DMS53 treated with DMSO at 0.1 percent for 48 hours (cell line): ENCODE data around the gene GLI1.
"Not testable (repeated sequence)": the region's sequence is repeated elsewhere in the genome, so short reads cannot be mapped to it uniquely, and the experiment has no call there.

Experiments
- DNase-seq: peaks from one replicate; lab custom pipeline; 2025; ENCODE audit not compliant: unreplicated experiment; lab: John Stamatoyannopoulos, UW

Gene GLI1

GRCh38 chr12:57475271-57476161, 15.9 kb downstream of the GLI1 start:
- DNase-seq, result peak; percentile 37

GRCh38 chr12:57476162-57476992, 16.8 kb downstream of the GLI1 start:
- no peak for DNase-seq

GRCh38 chr12:57476993-57477709, 17.6 kb downstream of the GLI1 start:
- no peak for DNase-seq

- no peak for DNase-seq
Measured at GRCh38 chr12:57477710-57478681, 18.4 kb downstream of the GLI1 start.

- no peak for DNase-seq
Measured at GRCh38 chr12:57479043-57479375, 19.4 kb downstream of the GLI1 start.

GRCh38 chr12:57479376-57480115, 20.0 kb downstream of the GLI1 start, which contains the start of gene ARHGAP9:
TSS of gene ARHGAP9 (minus strand) at chr12:57479866. CDS start at chr12:57479406, 460 bp downstream.
- DNase-seq, result no peak

GRCh38 chr12:57481671-57482070, 22.1 kb downstream of the GLI1 start:
- DNase-seq, result no peak

- no peak for DNase-seq
Measured at GRCh38 chr12:57483466-57483865, 23.9 kb downstream of the GLI1 start.

GRCh38 chr12:57485695-57486094, 26.1 kb downstream of the GLI1 start:
- DNase-seq, result no peak

- no peak for DNase-seq
Measured at GRCh38 chr12:57487055-57487596, 27.5 kb downstream of the GLI1 start.

GRCh38 chr12:57487597-57488401, 28.2 kb downstream of the GLI1 start, which contains the start of gene MARS1:
TSS of gene MARS1 (plus strand) at chr12:57488068. CDS start at chr12:57488091, 23 bp downstream.
- DNase-seq, result peak; percentile 99

GRCh38 chr12:57488402-57489156, 29.0 kb downstream of the GLI1 start:
- no peak for DNase-seq

- DNase-seq, result no peak
Measured at GRCh38 chr12:57489157-57489641, 29.6 kb downstream of the GLI1 start.

- DNase-seq, result no peak
Measured at GRCh38 chr12:57490126-57490525, 30.5 kb downstream of the GLI1 start.

GRCh38 chr12:57491393-57492280, 32.1 kb downstream of the GLI1 start:
- DNase-seq, result no peak

GRCh38 chr12:57495051-57495701, 35.6 kb downstream of the GLI1 start:
- DNase-seq, result not testable (repeated sequence)
